Measurements from ENCODE around the gene COA8. TPM values are rescaled to one million over a fixed set of nuclear protein-coding genes. Genes with fewer than 3 reads are reported as not detected.
A peak's percentile ranks its signal among the peaks of the same experiment; 100 is the strongest.

COA8 gene
- polyA plus RNA-seq, 1 of the 3 experiments (the other 2 are of a cell fraction) = 25.2 TPM

GRCh38 chr14:103528146-103528586, 34.6 kb upstream of the COA8 start:
- Histone ChIP-seq H3K9me3 (no peaks in the 10 kb centered on the region), H3K4me2 (peak overlapping the region; percentile 99), H3K27ac (ENCODE audit: low read depth in 2 of 2, low read length in 1 of 2) (peak overlapping the region; percentile 67 to 80; a peak in 2 of 4 replicates), H3F3A (replicated peaks; ENCODE audit: insufficient read depth) (peaks cover 3% of the 10 kb centered on the region), H2AFZ (ENCODE audit: low read depth) (0 out of 2 replicates have a peak overlapping the region, but pooled peaks have one; percentile 81), H3K4me3 (ENCODE audit: low read depth in 2 of 2, low read length in 1 of 2) (peak overlapping the region; percentile 94 to 99), H3K4me1 (ENCODE audit: control insufficient read depth in 1 of 2, insufficient read depth in 2 of 2, low read depth in 1 of 2, low read length in 1 of 2) (peaks cover 9 to 28% of the 10 kb centered on the region in 2 experiments; a peak in 1 of 4 replicates), H4K20me1 (ENCODE audit: insufficient read depth) (peaks cover 9% of the 10 kb centered on the region; the same call in 1 of the 2 replicates), H3K9ac (peak overlapping the region; percentile 89), H3K79me2 (ENCODE audit: insufficient read depth) (peaks cover 36% of the 10 kb centered on the region), H3K27me3 (ENCODE audit: insufficient read depth) (peaks cover 3% of the 10 kb centered on the region), H3K36me3 (replicated peaks in 1 of 2; ENCODE audit: control insufficient read depth in 1 of 2, insufficient read depth in 2 of 2, low read length in 1 of 2) (peaks cover 0 to 17% of the 10 kb centered on the region in 2 experiments), H3K9me2 (no peaks in the 10 kb centered on the region)
- TF ChIP-seq, protein P1, sequence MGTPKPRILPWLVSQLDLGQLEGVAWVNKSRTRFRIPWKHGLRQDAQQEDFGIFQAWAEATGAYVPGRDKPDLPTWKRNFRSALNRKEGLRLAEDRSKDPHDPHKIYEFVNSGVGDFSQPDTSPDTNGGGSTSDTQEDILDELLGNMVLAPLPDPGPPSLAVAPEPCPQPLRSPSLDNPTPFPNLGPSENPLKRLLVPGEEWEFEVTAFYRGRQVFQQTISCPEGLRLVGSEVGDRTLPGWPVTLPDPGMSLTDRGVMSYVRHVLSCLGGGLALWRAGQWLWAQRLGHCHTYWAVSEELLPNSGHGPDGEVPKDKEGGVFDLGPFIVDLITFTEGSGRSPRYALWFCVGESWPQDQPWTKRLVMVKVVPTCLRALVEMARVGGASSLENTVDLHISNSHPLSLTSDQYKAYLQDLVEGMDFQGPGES (IDR thresholded peaks at IDR 0.05; ENCODE audit: low read depth, low read length) = no peak
- no peak for TF ChIP-seq MAX (IDR thresholded peaks at IDR 0.05; ENCODE audit: low read depth)
- no peak for TF ChIP-seq RAD21 (IDR thresholded peaks at IDR 0.05; ENCODE audit: low read length)
- TF ChIP-seq RFX5 (IDR thresholded peaks at IDR 0.05; ENCODE audit: low read length) = no peak
- no peak for TF ChIP-seq SMC3 (IDR thresholded peaks at IDR 0.05; ENCODE audit: low read depth, low read length)
- TF ChIP-seq, protein P2, sequence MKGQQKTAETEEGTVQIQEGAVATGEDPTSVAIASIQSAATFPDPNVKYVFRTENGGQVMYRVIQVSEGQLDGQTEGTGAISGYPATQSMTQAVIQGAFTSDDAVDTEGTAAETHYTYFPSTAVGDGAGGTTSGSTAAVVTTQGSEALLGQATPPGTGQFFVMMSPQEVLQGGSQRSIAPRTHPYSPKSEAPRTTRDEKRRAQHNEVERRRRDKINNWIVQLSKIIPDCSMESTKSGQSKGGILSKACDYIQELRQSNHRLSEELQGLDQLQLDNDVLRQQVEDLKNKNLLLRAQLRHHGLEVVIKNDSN (IDR thresholded peaks at IDR 0.05; ENCODE audit: borderline replicate concordance, low read depth) = no peak
- no peak for TF ChIP-seq SIN3A (IDR thresholded peaks at IDR 0.05; ENCODE audit: borderline replicate concordance, low read depth, low read length)
- TF ChIP-seq RXRA (IDR thresholded peaks at IDR 0.05; ENCODE audit: borderline replicate concordance, low read depth) = no peak
- TF ChIP-seq NRF1 (IDR thresholded peaks at IDR 0.05; ENCODE audit: low read depth, low read length) = no peak
- TF ChIP-seq TAF1 (IDR thresholded peaks at IDR 0.05; ENCODE audit: borderline replicate concordance, low read depth, low read length) = no peak
- ChIA-PET POLR2A (interaction anchor here (0.6 to 1.6 kb wide), 2 partner anchors 15 to 29 kb away, joined by 3 to 6 read pairs; no protein-coding TSS in a partner anchor), CTCF (interaction anchor here (2.4 to 8.5 kb wide), 3 partner anchors 10 to 28 kb away, joined by 10 to 52 read pairs (median 14); no protein-coding TSS in a partner anchor)
- DNase-seq = no peak
- 56% methylated on average over 8 of the region's 10 CpGs for WGBS (ENCODE audit: low lambda C conversion rate)

GRCh38 chr14:103528587-103529382, 34.0 kb upstream of the COA8 start, which contains the start of gene TRMT61A:
Gene TRMT61A (plus strand): TSS chr14:103529196. CDS start chr14:103529979, 783 bp downstream.
- Histone ChIP-seq H3K4me2 (peak within 1 kb of the TSS; percentile 99), H3K4me3 (ENCODE audit: low read depth in 2 of 2, low read length in 1 of 2) (peak within 1 kb of the TSS; percentile 94 to 99), H3K79me2 (ENCODE audit: insufficient read depth) (peaks cover 36% of the 10 kb centered on the region), H3K27me3 (ENCODE audit: insufficient read depth) (no peaks in the 10 kb centered on the region), H3K9ac (peak within 1 kb of the TSS; percentile 89), H3F3A (replicated peaks; ENCODE audit: insufficient read depth) (peaks cover 3% of the 10 kb centered on the region), H3K27ac (ENCODE audit: low read depth in 2 of 2, low read length in 1 of 2) (peak within 1 kb of the TSS; percentile 67 to 80), H3K9me2 (no peaks in the 10 kb centered on the region), H4K20me1 (ENCODE audit: insufficient read depth) (peaks cover 9% of the 10 kb centered on the region; the same call in 1 of the 2 replicates), H3K9me3 (no peaks in the 10 kb centered on the region), H3K36me3 (replicated peaks in 1 of 2; ENCODE audit: control insufficient read depth in 1 of 2, insufficient read depth in 2 of 2, low read length in 1 of 2) (peaks cover 0 to 22% of the 10 kb centered on the region in 2 experiments), H3K4me1 (ENCODE audit: control insufficient read depth in 1 of 2, insufficient read depth in 2 of 2, low read depth in 1 of 2, low read length in 1 of 2) (peaks cover 9 to 25% of the 10 kb centered on the region in 2 experiments; a peak in 1 of 4 replicates), H2AFZ (ENCODE audit: low read depth) (peak within 1 kb of the TSS; percentile 81)
- WGBS (ENCODE audit: low lambda C conversion rate) = 7% methylated on average over 36 of the region's 70 CpGs
- POLR2A ChIA-PET = interaction anchor here (0.6 to 1.6 kb wide), 2 partner anchors 15 to 28 kb away, joined by 3 to 6 read pairs; no protein-coding TSS in a partner anchor
- DNase-seq = peak; percentile 99
- CTCF ChIA-PET = interaction anchor here (0.7 to 8.5 kb wide), 6 partner anchors 10 to 28 kb away, joined by 3 to 52 read pairs (median 6); no protein-coding TSS in a partner anchor
- TF ChIP-seq REST (IDR thresholded peaks at IDR 0.05; ENCODE audit: low read depth, low read length) (no peak), RFX5 (IDR thresholded peaks at IDR 0.05; ENCODE audit: low read length) (no peak), MXI1 (IDR thresholded peaks at IDR 0.05; ENCODE audit: low read depth, low read length) (peak; percentile 99), MAX (IDR thresholded peaks at IDR 0.05; ENCODE audit: low read depth) (peak; percentile 97), CHD2 (IDR thresholded peaks at IDR 0.05; ENCODE audit: low read length, partially characterized antibody) (peak; percentile 40), EZH2phosphoT487 (IDR thresholded peaks at IDR 0.05; ENCODE audit: borderline replicate concordance, low read depth) (no peak), GABPA (IDR thresholded peaks at IDR 0.05; ENCODE audit: low read depth) (peak; percentile 66), TEAD4 (IDR thresholded peaks at IDR 0.05; ENCODE audit: borderline replicate concordance, insufficient read depth) (no peak), RXRA (IDR thresholded peaks at IDR 0.05; ENCODE audit: borderline replicate concordance, low read depth) (no peak), TCF12 (IDR thresholded peaks at IDR 0.05) (no peak), YY1 (IDR thresholded peaks at IDR 0.05; ENCODE audit: low read depth) (no peak), SMC3 (IDR thresholded peaks at IDR 0.05; ENCODE audit: low read depth, low read length) (no peak)
